ENCODE measurements around the gene MAST2.

DNA sequence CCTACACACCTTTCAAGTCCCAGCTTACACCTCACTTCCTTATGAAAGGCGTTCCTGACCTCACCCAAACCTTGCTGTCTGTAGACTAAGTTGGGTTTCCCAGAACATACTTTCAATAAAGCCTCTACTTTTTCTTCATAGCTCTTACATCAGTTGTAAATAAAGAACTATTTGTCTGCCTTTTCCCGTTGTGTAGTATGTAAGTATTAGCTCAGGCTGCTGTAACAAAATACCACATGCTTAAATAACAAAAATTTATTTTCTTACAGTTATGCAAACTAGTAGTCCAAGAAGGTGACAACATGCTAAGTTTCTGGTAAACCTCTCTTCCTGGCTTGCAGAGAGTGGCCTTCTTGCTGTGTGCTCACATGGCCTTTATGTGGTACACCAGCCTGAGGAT, 86.7 kb downstream of the MAST2 start:
- no peak for TF ChIP-seq POLR2A (IDR thresholded peaks at IDR 0.05)
- TF ChIP-seq, protein P1, sequence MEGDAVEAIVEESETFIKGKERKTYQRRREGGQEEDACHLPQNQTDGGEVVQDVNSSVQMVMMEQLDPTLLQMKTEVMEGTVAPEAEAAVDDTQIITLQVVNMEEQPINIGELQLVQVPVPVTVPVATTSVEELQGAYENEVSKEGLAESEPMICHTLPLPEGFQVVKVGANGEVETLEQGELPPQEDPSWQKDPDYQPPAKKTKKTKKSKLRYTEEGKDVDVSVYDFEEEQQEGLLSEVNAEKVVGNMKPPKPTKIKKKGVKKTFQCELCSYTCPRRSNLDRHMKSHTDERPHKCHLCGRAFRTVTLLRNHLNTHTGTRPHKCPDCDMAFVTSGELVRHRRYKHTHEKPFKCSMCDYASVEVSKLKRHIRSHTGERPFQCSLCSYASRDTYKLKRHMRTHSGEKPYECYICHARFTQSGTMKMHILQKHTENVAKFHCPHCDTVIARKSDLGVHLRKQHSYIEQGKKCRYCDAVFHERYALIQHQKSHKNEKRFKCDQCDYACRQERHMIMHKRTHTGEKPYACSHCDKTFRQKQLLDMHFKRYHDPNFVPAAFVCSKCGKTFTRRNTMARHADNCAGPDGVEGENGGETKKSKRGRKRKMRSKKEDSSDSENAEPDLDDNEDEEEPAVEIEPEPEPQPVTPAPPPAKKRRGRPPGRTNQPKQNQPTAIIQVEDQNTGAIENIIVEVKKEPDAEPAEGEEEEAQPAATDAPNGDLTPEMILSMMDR (IDR thresholded peaks at IDR 0.05), result no peak

All from heart left ventricle (tissue), 13 donors.